Measurements from ENCODE around the gene CCDC50. TPM values are rescaled to one million over a fixed set of nuclear protein-coding genes. Genes with fewer than 3 reads are reported as not detected.

The CCDC50 gene
- total RNA-seq, 1 donor from 2014 or later: 58.7 TPM

- no peaks in the 10 kb centered on the region for H3K9me3 ChIP-seq
- no peak for DNase-seq (ENCODE audit: extremely low spot score in 2 of 2)
- H3K4me1 ChIP-seq: peaks cover 21% of the 10 kb centered on the region
- H3K36me3 ChIP-seq: peaks cover 0 to 12% of the 10 kb centered on the region in 2 donors
- intact Hi-C loops (cut with DNase I): no loop called here
- no peaks in the 10 kb centered on the region for H3K27me3 ChIP-seq
- TF ChIP-seq CTCF (IDR thresholded peaks at IDR 0.05) (no peak), POLR2AphosphoS5 (IDR thresholded peaks at IDR 0.05; ENCODE audit: insufficient read depth in 1 of 2, low read depth in 1 of 2) (no peak), POLR2A (IDR thresholded peaks at IDR 0.05) (no peak)
- no peak overlapping the region for H3K4me3 ChIP-seq
- H3K27ac ChIP-seq: no peak overlapping the region
Observed at GRCh38 chr3:191373327-191373726, 44.1 kb downstream of the CCDC50 start.

- H3K27ac ChIP-seq: peak overlapping the region; percentile 61
- TF ChIP-seq POLR2AphosphoS5 (IDR thresholded peaks at IDR 0.05; ENCODE audit: insufficient read depth in 1 of 2, low read depth in 1 of 2) (peak in 1 of 2 donors; percentile 74), CTCF (IDR thresholded peaks at IDR 0.05) (no peak)
- intact Hi-C loops (cut with DNase I): no loop called here
Observed at GRCh38 chr3:191376516-191377141, 47.4 kb downstream of the CCDC50 start.

GRCh38 chr3:191378142-191378812, 49.1 kb downstream of the CCDC50 start:
- intact Hi-C loops (cut with DNase I): no loop called here

More at GRCh38 chr3:191376516-191377141, 47.4 kb downstream of the CCDC50 start:
- no peaks in the 10 kb centered on the region for H3K9me3 ChIP-seq
- peaks cover 27% of the 10 kb centered on the region for H3K4me1 ChIP-seq
- H3K4me3 ChIP-seq: no peak overlapping the region
- H3K27me3 ChIP-seq: no peaks in the 10 kb centered on the region
- H3K36me3 ChIP-seq: peaks cover 0 to 13% of the 10 kb centered on the region in 2 donors
- no peak for DNase-seq (ENCODE audit: extremely low spot score in 2 of 2)

GRCh38 chr3:191379446-191379845, 50.3 kb downstream of the CCDC50 start:
- TF ChIP-seq POLR2A (IDR thresholded peaks at IDR 0.05): no peak
- no peak for TF ChIP-seq POLR2AphosphoS5 (IDR thresholded peaks at IDR 0.05; ENCODE audit: insufficient read depth in 1 of 2, low read depth in 1 of 2)
- no peak for TF ChIP-seq CTCF (IDR thresholded peaks at IDR 0.05)
- DNase-seq (ENCODE audit: extremely low spot score in 2 of 2): no peak
- Histone ChIP-seq H3K4me3 (no peak overlapping the region), H3K36me3 (peaks cover 0 to 30% of the 10 kb centered on the region in 2 donors), H3K9me3 (no peaks in the 10 kb centered on the region), H3K27ac (no peak overlapping the region), H3K4me1 (peaks cover 27% of the 10 kb centered on the region), H3K27me3 (no peaks in the 10 kb centered on the region)
- intact Hi-C loops (cut with DNase I): no loop called here

More at GRCh38 chr3:191378142-191378812, 49.1 kb downstream of the CCDC50 start:
- Histone ChIP-seq H3K27ac (no peak overlapping the region), H3K9me3 (no peaks in the 10 kb centered on the region), H3K27me3 (no peaks in the 10 kb centered on the region), H3K4me1 (peaks cover 27% of the 10 kb centered on the region), H3K4me3 (no peak overlapping the region), H3K36me3 (peaks cover 0 to 30% of the 10 kb centered on the region in 2 donors)
- DNase-seq (ENCODE audit: extremely low spot score in 2 of 2): no peak
- TF ChIP-seq POLR2AphosphoS5 (IDR thresholded peaks at IDR 0.05; ENCODE audit: insufficient read depth in 1 of 2, low read depth in 1 of 2): no peak
- TF ChIP-seq POLR2A (IDR thresholded peaks at IDR 0.05): no peak
- TF ChIP-seq CTCF (IDR thresholded peaks at IDR 0.05): no peak

GRCh38 chr3:191380001-191380400, 50.8 kb downstream of the CCDC50 start:
- intact Hi-C loops (cut with DNase I): no loop called here

More at GRCh38 chr3:191380001-191380400, 50.8 kb downstream of the CCDC50 start:
- Histone ChIP-seq H3K4me3 (no peak overlapping the region), H3K9me3 (no peaks in the 10 kb centered on the region), H3K27me3 (no peaks in the 10 kb centered on the region), H3K36me3 (peaks cover 0 to 30% of the 10 kb centered on the region in 2 donors), H3K27ac (no peak overlapping the region), H3K4me1 (peaks cover 27% of the 10 kb centered on the region)
- DNase-seq (ENCODE audit: extremely low spot score in 2 of 2): no peak
- no peak for TF ChIP-seq CTCF (IDR thresholded peaks at IDR 0.05)
- TF ChIP-seq POLR2A (IDR thresholded peaks at IDR 0.05): no peak
- TF ChIP-seq POLR2AphosphoS5 (IDR thresholded peaks at IDR 0.05; ENCODE audit: insufficient read depth in 1 of 2, low read depth in 1 of 2): no peak
